ENCODE results near the gene COQ10B.
"Not testable (repeated sequence)": the region's sequence is repeated elsewhere in the genome, so short reads cannot be mapped to it uniquely, and the experiment has no call there.

COQ10B gene

DNA sequence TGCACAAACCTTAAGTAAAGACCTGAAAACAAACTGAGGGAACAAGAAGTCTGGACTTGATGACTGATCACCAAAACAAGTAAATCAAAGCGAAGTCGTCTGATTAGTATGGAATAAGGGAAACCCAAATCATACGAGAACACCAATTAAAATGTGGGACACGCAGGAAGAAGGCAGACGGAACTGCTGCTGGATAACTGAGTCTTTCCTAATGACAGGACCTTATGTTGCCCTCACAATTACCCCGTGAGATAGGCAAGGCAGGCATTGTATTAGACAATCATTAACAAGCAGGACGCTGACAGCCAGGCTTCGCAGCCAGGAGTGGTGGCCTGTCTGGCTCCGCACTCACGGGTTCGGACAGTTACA is 614 bp upstream of the COQ10B start:
- no peak for DNase-seq

DNA sequence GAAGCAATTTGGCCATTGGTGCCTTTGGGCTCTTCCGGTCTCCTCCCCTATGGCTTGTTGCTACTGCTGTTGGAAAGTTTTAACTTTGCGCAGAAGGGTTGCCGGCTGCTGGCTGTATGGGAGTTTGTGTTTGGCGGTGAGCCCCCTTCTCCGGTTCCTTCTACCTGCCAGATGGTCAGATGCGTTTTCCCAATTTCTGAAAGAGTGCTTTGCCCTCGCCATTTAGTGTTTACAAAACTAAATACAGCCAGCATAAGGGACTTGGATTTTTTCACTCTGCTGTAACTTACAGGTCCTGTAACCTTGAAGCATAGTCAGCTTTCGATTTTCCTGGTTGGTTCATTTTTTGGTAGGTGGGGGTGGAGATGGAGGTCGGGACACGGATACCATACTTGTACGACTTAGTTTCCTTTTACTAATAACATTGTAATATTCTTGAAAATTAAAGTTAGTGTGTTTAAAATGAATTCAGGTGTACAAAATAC is 604 bp downstream of the COQ10B start:
- no peak for DNase-seq

DNA sequence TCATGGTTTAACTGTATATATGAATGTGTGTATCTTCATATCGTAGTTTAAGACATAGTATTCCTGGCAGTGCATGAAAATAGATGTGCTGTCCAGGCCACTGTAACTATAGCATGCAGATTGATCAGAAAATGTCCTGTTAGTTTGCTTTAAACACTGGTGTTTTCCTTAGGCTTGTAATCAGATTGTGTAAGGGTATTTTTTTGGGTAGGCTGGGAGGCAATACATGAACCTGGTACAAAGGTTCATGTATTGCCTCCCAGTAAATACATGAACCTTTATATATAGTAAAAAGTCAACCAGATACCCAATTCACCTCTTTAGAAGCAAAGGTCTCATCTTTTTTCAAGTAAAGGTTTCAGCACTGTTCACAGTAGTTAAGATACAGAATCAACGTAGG is 1.6 kb downstream of the COQ10B start:
- no peak for DNase-seq

DNA sequence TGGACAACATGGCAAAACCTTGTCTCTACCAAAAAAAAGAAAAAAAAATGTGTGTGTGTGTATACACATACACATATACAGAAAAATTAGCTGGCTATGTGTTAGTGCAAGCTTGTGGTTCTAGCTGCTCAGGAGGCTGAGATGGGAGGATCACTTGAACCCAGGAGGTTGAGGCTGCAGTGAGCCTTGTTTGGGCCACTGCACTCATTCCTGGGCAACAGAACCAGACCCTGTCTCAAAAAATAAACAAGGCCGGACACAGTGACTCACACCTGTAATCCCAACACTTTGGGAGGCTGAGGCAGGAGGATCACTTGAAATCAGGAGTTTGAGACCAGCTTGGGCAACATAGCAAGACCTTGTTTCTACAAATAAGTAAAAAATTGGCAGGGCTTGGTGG is 2.1 kb downstream of the COQ10B start:
- DNase-seq: no peak

DNA sequence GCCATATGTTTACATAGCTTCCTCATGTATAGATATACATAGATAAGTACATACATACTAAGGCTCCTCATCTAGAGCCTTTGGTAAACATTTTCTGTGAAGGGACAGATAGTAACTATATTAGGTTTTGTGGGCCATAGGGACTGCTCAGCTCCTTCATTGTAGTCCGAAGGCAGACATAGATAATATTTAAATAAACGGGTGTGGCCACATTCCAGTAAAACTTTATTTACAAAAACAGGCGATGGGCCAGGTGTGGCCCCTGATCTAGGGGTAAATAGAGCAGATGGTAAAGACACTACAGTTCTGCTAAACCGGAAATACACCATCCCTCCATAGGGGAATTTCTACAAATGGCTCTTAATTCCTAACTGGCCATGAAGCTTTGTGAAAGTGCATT is 7.3 kb downstream of the COQ10B start:
- DNase-seq: no peak

DNA sequence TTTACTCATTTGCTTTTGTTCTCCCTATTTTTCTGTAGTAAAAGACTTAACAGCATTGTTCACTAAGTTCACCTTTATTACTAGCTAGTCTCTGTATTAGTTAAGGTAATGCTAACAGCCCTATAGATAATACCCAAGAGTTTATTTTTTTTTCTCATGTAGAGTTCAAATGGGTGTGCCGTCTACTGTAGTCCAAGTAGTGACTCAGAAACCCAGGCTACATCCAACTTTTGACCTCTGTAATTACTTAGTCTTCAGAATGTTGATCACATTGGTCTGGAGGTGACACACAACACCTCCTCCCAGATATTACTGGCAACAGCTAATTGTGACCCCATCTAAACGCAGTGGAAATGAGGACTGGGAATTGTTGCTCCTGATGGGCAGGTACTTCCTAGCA is 7.7 kb downstream of the COQ10B start:
- no peak for DNase-seq

DNA sequence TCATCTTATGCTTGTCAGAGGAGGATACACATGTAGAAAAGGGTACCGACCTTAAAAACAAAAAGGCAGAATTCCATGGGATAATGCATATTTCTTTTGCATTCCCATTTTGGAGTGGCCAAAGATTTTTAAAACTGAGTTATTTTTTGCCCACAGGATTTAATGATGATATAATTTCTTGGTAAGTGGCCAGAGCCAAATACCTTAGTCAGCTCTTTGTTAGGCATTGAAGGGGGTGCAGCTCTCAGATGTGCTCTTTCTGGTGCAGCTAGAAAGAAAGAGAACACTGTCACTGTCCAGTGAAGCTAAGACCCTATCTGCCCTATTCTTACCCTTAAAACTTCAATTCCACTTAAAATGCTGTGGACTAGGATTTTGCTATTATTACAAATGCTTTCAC is 10.8 kb downstream of the COQ10B start:
- no peak for DNase-seq

DNA sequence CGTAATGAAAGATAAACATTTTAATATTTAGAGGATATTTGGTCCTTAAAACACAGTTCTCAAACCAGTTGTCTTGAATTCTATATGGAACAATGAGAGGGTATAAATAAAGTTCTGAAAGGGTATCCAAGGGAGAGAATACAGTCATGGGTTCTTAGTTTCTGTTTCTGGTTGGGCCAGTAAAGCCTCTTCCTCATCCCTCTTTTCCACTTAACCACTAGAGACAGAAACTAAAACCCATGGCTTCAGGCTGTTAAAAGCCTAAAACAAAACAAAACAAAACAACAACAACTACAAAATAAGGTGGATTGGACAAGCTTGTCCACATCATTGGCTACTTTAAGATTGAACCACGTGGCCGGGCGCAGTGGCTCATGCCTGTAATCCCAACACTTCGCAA is 18.8 kb downstream of the COQ10B start:
- DNase-seq: no peak

DNA sequence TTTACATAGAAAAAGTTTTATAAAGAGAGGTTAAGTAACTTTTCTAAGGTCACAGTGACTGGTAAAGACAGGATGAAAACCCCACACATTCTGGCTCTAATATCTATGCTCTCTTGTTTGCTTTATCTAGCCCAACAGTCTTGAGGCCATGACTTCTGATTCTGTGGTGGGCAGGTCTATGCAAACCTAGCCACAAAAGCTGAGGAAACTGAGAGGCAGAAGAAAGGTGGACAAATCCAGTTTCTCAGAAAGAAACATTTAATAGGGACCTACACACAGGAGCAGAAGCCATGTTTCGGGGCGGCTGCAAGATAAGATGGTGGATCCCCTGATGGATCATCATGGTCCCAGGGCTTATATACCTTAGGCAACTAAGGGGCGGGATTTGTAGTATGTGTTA is 24.4 kb downstream of the COQ10B start:
- DNase-seq: no peak

DNA sequence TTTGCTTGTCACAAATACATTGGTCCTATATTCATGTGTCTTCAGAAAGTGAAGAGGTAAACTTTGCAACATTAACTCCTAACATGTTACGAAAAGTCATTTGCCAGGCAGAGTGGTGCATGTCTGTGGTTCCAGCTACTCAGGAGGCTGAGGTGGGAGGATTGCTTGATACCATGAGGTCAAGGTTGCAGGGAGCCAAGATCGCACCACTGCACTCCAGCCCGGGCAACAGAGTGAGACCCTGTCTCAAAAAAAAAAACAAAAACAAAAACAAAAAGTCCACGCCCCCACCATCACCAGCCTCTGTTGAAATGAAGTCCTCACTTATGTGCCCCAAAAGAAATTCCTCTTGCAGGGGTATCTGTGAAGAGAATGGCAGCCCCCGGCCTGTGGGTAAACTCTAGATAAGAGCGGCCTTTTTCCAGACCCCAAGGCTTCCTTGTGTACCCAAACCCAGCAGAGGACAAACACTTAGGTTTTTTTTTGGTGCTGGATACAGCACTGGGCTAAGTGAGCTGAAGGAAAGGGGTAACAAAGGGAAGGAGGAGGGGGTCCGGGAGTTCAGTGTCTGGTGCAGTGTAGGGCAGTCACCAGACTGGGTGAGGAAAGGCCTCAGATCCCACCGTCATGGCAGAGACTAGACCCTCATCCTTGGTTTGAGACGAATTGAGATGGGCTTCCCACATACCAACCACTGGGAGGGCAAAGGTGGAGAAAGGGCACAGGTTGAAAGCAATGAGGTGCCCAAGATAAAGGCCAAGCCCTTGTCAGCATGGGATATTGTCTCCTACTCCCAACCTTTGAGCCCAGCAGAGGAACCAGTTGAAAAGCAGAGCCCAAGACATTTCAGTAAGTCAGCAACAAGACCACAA is 27.0 kb downstream of the COQ10B start:
- no peak for DNase-seq

DNA sequence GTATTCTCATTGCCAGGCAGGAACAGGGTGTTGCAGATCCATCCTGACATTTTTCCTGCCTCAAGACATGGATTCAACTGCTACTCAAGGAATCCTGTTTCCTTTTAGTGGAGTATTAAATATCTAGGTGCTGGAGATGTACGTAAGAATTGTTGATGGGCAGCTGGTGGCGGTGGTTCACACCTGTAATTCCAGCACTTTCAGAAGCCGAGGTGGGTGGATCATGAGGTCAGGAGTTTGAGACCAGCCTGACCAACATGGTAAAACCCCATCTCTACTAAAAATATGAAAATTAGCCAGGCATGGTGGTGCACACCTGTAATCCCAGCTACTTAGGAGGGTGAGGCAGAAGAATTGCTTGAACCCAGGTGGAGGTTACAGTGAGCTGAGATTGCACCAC is 30.9 kb downstream of the COQ10B start:
- not testable (repeated sequence) for DNase-seq

DNA sequence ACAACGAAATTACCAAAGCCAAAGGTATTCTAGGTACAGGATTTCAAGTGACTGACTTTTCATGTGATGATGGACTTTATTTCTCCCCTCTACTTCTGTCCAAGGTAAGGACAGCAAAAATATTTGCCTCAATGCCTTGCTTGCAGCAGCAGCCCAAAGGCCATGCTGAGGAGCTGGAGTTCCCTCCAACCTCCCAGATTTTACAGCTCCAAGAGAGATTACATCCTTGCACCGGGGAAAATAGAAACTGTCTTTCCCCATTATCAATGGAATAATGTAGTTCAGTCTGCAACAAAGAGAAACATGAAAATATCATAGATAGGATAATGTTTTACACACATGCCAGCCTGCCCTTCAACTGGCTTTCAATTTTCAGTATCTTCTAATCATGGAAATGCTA is 32.8 kb downstream of the COQ10B start:
- no peak for DNase-seq

DNA sequence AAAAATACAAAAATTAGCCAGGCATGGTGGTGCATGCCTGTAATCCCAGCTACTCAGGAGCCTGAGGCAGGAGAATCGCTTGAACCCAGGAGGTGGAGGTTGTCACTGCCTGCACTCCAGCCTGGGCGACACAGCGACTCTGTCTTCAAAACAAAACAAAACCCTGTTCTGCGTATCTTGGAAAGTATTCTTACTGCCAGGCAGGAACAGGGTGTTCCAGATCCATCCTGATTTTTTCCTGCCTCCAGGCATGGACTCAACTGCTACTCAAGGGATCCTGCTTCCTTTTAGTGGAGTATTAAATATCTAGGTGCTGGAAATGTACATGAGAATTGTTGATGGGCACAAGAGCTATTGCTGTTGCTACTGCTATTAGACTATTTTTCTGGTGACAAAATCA is 34.0 kb downstream of the COQ10B start:
- DNase-seq: no peak

DNA sequence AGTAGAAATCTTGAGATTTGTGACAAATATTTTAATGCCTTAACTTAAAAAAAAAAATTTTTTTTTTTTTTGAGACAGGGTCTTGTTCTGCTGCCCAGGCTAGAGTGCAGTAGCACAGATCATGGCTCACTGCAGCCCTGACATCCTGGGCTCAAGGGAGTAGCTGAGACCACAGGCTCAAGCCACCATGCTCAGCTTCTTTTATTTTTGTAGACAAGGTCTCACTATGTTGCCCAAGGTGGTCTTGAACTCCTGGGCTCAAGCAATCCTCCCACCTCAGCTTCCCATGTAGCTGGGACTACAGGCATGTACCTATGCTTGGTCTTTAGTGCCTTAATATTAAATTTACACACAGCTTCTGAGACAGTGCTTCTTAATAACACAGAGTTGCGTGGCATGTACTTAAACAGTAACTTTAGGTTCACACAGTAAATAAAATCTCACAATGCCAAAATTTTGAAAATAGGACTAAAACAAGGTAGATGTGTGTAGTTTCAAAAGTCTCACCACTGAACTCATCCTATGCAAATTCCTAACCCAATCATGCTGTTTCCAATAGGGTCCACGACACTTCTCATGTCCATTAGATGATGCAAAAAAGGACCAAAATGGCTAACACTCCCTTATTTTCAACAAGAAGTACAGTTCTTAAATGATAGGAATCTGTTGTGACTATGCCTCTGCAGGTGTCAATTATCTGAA is 42.2 kb downstream of the COQ10B start:
- DNase-seq: no peak

DNA sequence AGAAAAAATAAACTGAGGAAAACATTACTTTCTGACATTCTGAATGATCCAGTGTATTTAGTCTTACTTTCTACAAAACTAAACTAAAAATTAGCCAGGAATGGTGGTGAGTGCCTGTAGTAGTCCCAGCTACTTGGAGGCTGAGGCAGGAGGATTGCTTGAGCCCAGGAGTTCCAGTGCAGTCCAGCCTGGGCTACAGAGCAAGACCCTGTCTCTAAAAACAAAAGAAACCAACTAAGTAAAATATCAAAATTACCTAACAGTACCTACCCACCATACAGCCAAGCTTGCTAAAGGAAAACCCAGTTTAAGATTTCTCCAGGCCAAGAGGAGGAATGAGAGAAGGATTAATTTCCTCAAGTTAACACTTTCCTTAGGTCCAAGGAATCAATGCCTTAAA is 43.3 kb downstream of the COQ10B start:
- no peak for DNase-seq

DNA sequence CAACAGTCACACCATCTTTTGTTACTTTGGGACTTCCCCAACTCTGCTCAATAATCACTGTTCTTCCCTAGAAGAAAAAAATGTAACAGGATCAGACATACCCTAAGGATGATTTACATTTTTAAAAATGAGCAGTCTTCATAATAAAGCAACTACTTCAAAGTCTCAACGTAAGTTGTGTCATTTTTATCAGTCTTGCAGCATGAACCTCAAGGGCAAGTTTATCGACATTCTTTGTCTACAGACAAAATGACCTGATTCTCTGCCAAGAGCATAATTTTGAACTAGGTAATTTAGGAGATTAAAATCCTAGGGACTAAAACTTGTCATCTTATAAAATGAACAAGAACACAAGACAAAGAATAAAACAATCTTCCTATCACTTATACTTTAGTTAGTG is 44.0 kb downstream of the COQ10B start:
- no peak for DNase-seq

DNA sequence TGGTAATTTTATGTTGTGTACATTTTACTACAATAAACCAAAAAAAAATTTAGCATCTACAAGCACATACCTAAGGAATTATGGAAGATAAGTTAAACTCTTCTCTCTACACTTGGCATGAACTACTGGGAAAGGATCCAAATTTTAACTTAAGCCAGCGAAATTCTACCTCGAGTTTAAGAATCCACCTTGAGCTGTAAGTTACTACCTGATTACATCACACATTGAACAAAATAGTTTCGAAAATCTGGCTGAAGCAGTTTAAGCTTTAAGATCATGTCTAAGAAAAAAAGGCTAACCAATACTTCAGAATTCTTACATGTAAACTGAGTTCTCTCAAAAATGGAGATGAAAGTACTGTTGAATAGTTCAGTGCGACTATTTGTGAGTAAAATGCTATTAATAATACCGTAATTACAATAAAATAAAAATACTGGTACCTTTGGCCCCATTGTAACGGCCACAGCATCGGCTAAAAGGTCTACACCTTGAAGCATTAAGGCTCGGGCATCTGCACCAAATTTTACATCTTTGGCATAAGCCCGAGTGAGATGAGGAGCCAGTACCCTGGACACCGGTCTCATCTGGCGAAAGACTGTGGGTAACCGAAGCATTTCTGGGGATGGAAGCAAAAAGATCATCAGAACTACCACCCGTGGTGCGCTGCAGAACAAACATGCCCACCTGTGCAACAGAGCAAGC is 45.0 kb downstream of the COQ10B start:
- no peak for DNase-seq

DNA sequence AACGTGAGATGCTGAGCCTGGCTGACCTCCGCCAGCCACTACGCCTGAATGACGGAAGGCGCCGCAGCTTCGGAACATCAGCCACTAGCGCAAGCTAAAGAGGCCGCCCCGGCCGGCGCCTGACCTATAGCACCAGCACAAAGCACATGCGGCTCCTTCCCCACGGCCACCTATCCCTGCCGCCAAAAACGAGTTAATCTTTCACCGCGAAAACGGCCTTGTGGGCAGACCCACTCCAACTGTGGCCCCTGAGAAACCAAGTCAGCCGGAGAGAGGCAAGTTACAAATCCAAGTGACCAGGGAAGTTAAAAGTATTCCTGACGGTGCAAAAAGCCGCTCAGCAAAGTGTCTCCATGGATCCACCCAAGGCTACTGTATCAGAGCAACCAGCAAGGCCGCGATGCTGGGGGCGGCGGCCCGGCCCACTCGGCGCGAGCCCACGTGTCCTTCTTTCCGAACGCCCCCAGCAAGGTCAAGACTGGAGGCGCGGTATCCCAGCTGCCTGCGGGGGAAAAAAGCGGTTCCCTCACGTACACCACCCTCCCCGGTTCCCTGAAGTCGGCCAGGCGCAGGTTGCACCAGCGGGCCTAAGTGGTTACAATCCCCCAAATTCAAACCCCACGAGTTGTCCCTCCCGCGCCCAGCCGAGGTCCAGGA is 45.7 kb downstream of the COQ10B start:
- peak; percentile 42 for DNase-seq

DNA sequence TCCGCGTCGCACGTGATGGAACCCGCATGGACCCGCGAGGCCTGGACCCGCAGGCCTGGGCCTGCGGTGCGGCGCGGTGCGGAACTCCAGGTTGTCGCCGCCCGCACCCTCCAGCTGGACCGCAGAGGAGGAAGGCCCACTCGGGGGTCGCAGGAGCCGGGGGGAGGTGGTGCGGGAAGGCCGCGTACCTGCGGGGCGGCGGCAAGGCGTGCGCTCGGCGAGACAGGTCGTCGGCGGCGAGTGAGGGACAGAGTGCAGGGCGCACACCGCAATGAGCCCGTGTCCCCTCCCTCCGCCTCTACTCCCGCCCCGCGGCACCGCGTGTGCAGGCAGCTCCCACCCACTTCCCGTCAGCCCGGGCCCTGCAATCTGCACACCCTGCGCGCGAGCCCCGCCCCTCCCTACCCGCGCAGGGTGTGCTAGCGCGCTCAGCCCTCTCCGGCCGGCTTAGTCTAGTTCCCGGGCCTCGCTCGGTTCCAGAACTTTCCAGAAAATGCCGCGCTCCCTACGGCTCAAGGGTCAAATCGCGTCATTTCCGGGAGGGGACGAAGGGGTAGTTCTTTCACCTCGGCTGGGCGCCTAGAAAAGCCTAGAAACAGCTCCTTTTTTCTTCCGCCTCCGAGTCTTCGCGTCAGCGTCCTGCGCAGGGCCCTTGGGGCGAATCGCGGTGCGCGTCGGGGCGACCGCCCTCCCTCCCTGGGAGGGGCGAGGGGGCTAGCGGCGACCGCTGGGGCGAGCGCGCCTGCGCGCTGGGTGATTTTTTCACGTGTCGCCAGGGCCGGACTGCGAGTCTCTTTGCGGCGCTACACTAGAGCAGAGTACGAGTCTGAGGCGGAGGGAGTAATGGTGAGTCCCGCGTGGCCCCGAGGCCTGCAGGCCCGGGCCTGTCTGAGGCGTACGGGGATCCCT is 46.5 kb downstream of the COQ10B start, which contains the start of the genes HSPD1 and HSPE1:
Gene HSPD1, minus strand, starts transcription at position 247 of the 909 bp plus-strand sequence. CDS start 992 bp downstream, outside the sequence.
Gene HSPE1, plus strand, starts transcription at position 786 of the 909 bp plus-strand sequence. Its CDS starts 58 bp downstream, at position 844.
- DNase-seq: peak; percentile 99

DNA sequence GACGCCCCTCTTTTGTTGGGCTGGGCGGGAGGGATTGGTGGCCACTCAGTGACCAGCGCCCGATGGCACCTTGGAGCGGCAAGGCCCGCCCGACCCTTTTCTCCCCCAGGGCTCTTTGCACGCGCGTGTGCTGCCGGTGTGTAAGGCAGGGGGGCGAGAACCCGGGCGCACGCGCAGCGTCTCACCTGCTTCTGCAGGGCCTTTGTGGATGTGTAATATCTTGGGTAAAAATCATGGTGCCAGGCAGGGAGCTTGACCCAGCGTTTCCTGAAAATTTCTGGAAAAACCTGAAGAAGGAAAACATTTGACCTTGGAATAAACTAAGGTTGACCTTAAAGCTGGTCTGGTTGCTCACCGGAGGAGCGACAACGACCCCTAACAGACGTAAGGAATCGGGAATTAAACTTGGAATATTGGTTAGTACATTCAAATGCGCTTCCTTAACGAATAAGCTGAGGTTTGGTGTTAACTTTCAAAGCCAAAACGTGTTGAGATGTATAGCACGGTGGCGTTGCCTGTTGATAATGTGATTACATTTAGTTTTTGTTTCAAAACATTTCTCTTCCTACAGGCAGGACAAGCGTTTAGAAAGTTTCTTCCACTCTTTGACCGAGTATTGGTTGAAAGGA is 47.3 kb downstream of the COQ10B start:
- DNase-seq: peak; percentile 42

DNA sequence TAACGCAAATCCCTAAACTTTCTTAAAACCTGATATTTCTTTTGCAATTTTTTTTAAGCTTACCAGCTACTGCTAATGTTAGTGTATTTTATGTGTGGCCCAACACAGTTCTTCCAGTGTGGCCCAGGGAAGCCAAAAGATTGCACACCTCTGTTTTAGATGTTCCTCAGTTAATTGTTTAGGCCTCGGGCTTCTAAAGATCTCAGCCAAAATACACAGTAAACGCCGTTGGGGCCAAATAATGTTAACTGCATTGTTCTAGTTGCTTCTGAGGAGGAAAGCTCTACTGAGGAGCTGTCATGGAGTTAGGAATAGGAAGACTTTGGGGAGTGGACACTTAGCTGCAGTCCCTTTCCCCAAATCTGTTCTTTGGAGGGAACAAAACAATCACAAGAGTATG is 48.8 kb downstream of the COQ10B start:
- no peak for DNase-seq

Measured in CD4-positive, alpha-beta T cell treated with Interleukin-4 for 4 hours (primary cell).